Stomach (tissue), 4 donors: ENCODE data around the gene ANKRD31.

Experiments
- EP300 ChIP-seq: sonication (generic); formaldehyde crosslinking; IDR thresholded peaks from one replicate; pipeline ENCODE4 v1.6.1; 2017; ENCODE audit warnings: antibody characterized with exemption
- TF ChIP-seq, protein P1 (sequence below), 7 experiments: fragments of 450-650 bp in 4 of 7; fragments of 200-600 bp in 3 of 7; sonication (generic) in 3 of 7; IDR thresholded peaks; one replicate each; pipeline ENCODE4 v1.5.1; 2016 to 2019; ENCODE audit warnings: antibody characterized with exemption in 7 of 7, control low read depth in 2 of 7, mild to moderate bottlenecking in 1 of 7

DNA sequence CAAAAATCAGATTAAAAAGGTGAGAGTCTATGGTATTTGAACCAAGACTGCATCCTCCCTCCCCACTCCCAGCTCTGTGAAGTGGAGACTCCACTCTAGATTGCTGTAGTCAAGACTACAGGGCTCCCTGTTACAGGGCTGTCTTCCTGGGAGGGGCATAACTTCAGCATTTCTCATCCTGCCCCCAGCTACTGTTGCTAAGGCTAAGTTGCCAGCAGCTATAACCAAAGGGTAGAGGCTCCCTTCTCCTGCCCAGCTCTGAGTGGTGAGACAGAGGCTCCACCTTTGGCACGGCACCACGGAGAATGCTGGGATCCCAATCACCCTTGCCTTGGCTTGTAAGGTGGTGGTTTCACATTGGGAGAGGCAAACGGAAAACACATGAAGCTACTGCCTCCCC, 145.1 kb downstream of the ANKRD31 start:
- TF ChIP-seq EP300: no peak
- TF ChIP-seq, protein P1, sequence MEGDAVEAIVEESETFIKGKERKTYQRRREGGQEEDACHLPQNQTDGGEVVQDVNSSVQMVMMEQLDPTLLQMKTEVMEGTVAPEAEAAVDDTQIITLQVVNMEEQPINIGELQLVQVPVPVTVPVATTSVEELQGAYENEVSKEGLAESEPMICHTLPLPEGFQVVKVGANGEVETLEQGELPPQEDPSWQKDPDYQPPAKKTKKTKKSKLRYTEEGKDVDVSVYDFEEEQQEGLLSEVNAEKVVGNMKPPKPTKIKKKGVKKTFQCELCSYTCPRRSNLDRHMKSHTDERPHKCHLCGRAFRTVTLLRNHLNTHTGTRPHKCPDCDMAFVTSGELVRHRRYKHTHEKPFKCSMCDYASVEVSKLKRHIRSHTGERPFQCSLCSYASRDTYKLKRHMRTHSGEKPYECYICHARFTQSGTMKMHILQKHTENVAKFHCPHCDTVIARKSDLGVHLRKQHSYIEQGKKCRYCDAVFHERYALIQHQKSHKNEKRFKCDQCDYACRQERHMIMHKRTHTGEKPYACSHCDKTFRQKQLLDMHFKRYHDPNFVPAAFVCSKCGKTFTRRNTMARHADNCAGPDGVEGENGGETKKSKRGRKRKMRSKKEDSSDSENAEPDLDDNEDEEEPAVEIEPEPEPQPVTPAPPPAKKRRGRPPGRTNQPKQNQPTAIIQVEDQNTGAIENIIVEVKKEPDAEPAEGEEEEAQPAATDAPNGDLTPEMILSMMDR (IDR thresholded peaks at IDR 0.05): no peak
